ENCODE data around the gene GMPS. TPM values are rescaled to one million over a fixed set of nuclear protein-coding genes. Genes with fewer than 3 reads are reported as not detected.

Gene GMPS
- total RNA-seq, 1 experiment from 2014 or later, result 136 TPM

GRCh38 chr3:155956508-155957411 is 86.3 kb downstream of the GMPS start (continued):
- no peak for TF ChIP-seq NR3C1 (CRISPR knock-in tag; conservative IDR thresholded peaks at IDR 0.05; ENCODE audit: low read depth)
- no peak for TF ChIP-seq TP53 (CRISPR knock-in tag; IDR thresholded peaks at IDR 0.05)
- TF ChIP-seq SOX15 (CRISPR knock-in tag; IDR thresholded peaks at IDR 0.05), result no peak
- TF ChIP-seq ZNF512 (CRISPR knock-in tag; IDR thresholded peaks at IDR 0.05; ENCODE audit: borderline replicate concordance), result no peak
- TF ChIP-seq CTCF (IDR thresholded peaks at IDR 0.05), result no peak
- TF ChIP-seq ZSCAN18 (CRISPR knock-in tag; IDR thresholded peaks at IDR 0.05), result no peak
- TF ChIP-seq TEAD4 (CRISPR knock-in tag; IDR thresholded peaks at IDR 0.05), result no peak
- TF ChIP-seq ARID4B (CRISPR knock-in tag; IDR thresholded peaks at IDR 0.05; ENCODE audit: borderline replicate concordance), result no peak

- POLR2A ChIA-PET, result no interaction called here
- H3K4me3 Mint-ChIP-seq, result no peak overlapping the region
- H3K36me3 Mint-ChIP-seq, result peaks cover 13% of the 10 kb centered on the region
- H3K27ac Mint-ChIP-seq, result no peak overlapping the region
- TF ChIP-seq ARID4B (CRISPR knock-in tag; IDR thresholded peaks at IDR 0.05; ENCODE audit: borderline replicate concordance) (no peak), ATF6 (CRISPR knock-in tag; IDR thresholded peaks at IDR 0.05) (no peak), CTCF (IDR thresholded peaks at IDR 0.05) (no peak)
- no peaks in the 10 kb centered on the region for H3K4me1 Mint-ChIP-seq
- CTCF ChIA-PET, result interaction anchor here (0.6 to 1.0 kb wide), 2 partner anchors 19 to 84 kb away, joined by 3 read pairs; no protein-coding TSS in a partner anchor
- ATAC-seq (no peak), DNase-seq (ENCODE audit: low spot score) (no peak)
- H3K27me3 Mint-ChIP-seq (ENCODE audit: low read depth), result no peaks in the 10 kb centered on the region
- H3K9me3 Mint-ChIP-seq, result peaks cover 15% of the 10 kb centered on the region
These were observed 87.0 kb downstream of the GMPS start for GRCh38 chr3:155957412-155957880.
